Measurements from ENCODE around the gene CD44. TPM values are rescaled to one million over a fixed set of nuclear protein-coding genes. Genes with fewer than 3 reads are reported as not detected.

Gene CD44
- total and polyA plus RNA-seq, 10 of the 15 experiments (the other 5 are each of a cell fraction or from before 2014, with no cell fraction given), result 57.1 to 293 (median 120) TPM

DNA sequence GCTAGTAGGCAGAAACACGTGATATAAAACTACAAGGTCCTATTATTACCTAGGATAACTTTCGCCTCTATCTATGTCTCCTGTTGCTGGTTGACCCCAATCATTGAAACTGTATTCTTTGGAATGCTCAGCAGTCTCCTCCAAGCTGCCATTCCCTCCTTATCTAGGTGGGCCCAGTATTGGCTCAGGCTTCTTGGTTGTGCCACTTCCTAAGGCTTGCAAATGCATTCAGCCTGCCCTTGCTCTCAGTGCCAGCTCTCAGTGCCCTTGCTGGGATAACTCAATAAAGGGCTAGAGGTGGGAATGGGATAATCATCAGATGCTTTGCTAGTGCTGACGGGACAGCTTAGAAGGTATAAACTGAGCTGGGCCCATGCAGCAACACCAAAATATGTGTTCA lies 13.6 kb downstream of the CD44 start:
- no peak overlapping the region for H3K9ac ChIP-seq (ENCODE audit: control insufficient read depth, insufficient read depth, low read length)
- no peak overlapping the region for H3K4me3 ChIP-seq
- H3K27ac ChIP-seq (ENCODE audit: control insufficient read depth, insufficient read depth), result no peak overlapping the region
- peaks cover 23% of the 10 kb centered on the region for H3K79me2 ChIP-seq (ENCODE audit: control insufficient read depth, insufficient read depth, low read length)
- H3K27me3 ChIP-seq (replicated peaks in 1 of 2; ENCODE audit: control insufficient read depth in 2 of 2, insufficient read depth in 2 of 2, low read length in 1 of 2), result no peaks in the 10 kb centered on the region
- H2AFZ ChIP-seq (ENCODE audit: control insufficient read depth, low read depth, low read length), result no peak overlapping the region
- ChIA-PET POLR2A (no interaction called here), SMC1A (ENCODE audit: uncharacterized antibody, unreplicated experiment) (interaction anchor here (1.0 to 16.2 kb wide), 7 partner anchors 11 to 166 kb away, joined by 3 to 234 read pairs (median 5); no protein-coding TSS in a partner anchor), CTCF (interaction anchor here (0.9 to 10.3 kb wide), 2 partner anchors 10 to 30 kb away, joined by 3 to 111 read pairs; no protein-coding TSS in a partner anchor), RAD21 (ENCODE audit: unreplicated experiment) (no interaction called here)
- in situ Hi-C loops (cut with MboI) (no loop called here), intact Hi-C loops (cut with micrococcal nuclease; ENCODE audit: unreplicated experiment) (no loop called here)
- WGBS (ENCODE audit: insufficient coverage, insufficient replicate concordance, low lambda C conversion rate, missing lambda C conversion rate), result 80% methylated on average over 3 of the region's 3 CpGs
- TF ChIP-seq ZNF274 (IDR thresholded peaks at IDR 0.05; ENCODE audit: insufficient read depth, insufficient read length), result no peak
- no peak for TF ChIP-seq RBBP5 (conservative IDR thresholded peaks at IDR 0.05)
- no peak for TF ChIP-seq DPF2 (IDR thresholded peaks at IDR 0.05)
- TF ChIP-seq NR2F1 (conservative IDR thresholded peaks at IDR 0.05), result no peak
- TF ChIP-seq IRF3 (IDR thresholded peaks at IDR 0.05), result no peak
- no peak for TF ChIP-seq E4F1 (IDR thresholded peaks at IDR 0.05; ENCODE audit: borderline replicate concordance, partially characterized antibody)
- no peak for TF ChIP-seq ATF7 (IDR thresholded peaks at IDR 0.05; ENCODE audit: low read depth)
- no peak for TF ChIP-seq MXI1 (IDR thresholded peaks at IDR 0.05; ENCODE audit: low read depth, low read length)
- TF ChIP-seq, protein P1, sequence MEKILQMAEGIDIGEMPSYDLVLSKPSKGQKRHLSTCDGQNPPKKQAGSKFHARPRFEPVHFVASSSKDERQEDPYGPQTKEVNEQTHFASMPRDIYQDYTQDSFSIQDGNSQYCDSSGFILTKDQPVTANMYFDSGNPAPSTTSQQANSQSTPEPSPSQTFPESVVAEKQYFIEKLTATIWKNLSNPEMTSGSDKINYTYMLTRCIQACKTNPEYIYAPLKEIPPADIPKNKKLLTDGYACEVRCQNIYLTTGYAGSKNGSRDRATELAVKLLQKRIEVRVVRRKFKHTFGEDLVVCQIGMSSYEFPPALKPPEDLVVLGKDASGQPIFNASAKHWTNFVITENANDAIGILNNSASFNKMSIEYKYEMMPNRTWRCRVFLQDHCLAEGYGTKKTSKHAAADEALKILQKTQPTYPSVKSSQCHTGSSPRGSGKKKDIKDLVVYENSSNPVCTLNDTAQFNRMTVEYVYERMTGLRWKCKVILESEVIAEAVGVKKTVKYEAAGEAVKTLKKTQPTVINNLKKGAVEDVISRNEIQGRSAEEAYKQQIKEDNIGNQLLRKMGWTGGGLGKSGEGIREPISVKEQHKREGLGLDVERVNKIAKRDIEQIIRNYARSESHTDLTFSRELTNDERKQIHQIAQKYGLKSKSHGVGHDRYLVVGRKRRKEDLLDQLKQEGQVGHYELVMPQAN (conservative IDR thresholded peaks at IDR 0.05), result no peak
- TF ChIP-seq, protein P2, sequence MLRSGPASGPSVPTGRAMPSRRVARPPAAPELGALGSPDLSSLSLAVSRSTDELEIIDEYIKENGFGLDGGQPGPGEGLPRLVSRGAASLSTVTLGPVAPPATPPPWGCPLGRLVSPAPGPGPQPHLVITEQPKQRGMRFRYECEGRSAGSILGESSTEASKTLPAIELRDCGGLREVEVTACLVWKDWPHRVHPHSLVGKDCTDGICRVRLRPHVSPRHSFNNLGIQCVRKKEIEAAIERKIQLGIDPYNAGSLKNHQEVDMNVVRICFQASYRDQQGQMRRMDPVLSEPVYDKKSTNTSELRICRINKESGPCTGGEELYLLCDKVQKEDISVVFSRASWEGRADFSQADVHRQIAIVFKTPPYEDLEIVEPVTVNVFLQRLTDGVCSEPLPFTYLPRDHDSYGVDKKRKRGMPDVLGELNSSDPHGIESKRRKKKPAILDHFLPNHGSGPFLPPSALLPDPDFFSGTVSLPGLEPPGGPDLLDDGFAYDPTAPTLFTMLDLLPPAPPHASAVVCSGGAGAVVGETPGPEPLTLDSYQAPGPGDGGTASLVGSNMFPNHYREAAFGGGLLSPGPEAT (IDR thresholded peaks at IDR 0.05; ENCODE audit: low read depth), result no peak
- no peak for TF ChIP-seq ZZZ3 (IDR thresholded peaks at IDR 0.05; ENCODE audit: control insufficient read depth, insufficient read length, low read depth)
- no peak for TF ChIP-seq NR2C2 (IDR thresholded peaks at IDR 0.05; ENCODE audit: borderline replicate concordance, control insufficient read depth, insufficient read length, low read depth)
- DNase-seq (ENCODE audit: low read depth, low spot score) (no peak), ATAC-seq (no peak), FAIRE-seq (no peak)
- H3K36me3 ChIP-seq (ENCODE audit: control insufficient read depth in 2 of 2, insufficient read depth in 2 of 2, low read length in 1 of 2), result peaks cover 0 to 7% of the 10 kb centered on the region in 2 experiments; a peak in 2 of 4 replicates
- no peaks in the 10 kb centered on the region for H4K20me1 ChIP-seq (ENCODE audit: control insufficient read depth, insufficient read depth)
- no TSS peak for BruUV-seq (replicated peaks)
- no peaks in the 10 kb centered on the region; the same call in 1 of the 3 replicates for H3K9me3 ChIP-seq (replicated peaks; ENCODE audit: control insufficient read depth, insufficient read depth, low read length)
- H3K4me2 ChIP-seq (ENCODE audit: control insufficient read depth, insufficient read depth), result no peak overlapping the region
- no peaks in the 10 kb centered on the region for H3K4me1 ChIP-seq (ENCODE audit: control insufficient read depth, insufficient read depth, low read length)

All from GM12878 (cell line).